ENCODE results near the gene SYNM. TPM values are rescaled to one million over a fixed set of nuclear protein-coding genes. Genes with fewer than 3 reads are reported as not detected.

The SYNM gene
- total and polyA plus RNA-seq, 2 of the 8 experiments (the other 6 are each of a cell fraction or from before 2014, with no cell fraction given): 0.89 to 2.0 TPM

GRCh38 chr15:99143242-99143641 lies 38.4 kb downstream of the SYNM start:
- no peak overlapping the region for H4K5ac ChIP-seq (ENCODE audit: insufficient read length, low read depth, low read length)

More at GRCh38 chr15:99143242-99143641, 38.4 kb downstream of the SYNM start:
- POLR2A ChIA-PET (ENCODE audit: partially characterized antibody): no interaction called here
- no peaks in the 10 kb centered on the region for H3K79me1 ChIP-seq (ENCODE audit: low read depth, low read length)
- H2BK5ac ChIP-seq (ENCODE audit: low read depth, low read length): no peak overlapping the region
- TF ChIP-seq PHF8 (conservative IDR thresholded peaks at IDR 0.05; ENCODE audit: low read depth, low read length): no peak
- no peak for TF ChIP-seq TCF12 (IDR thresholded peaks at IDR 0.05; ENCODE audit: low read depth, low read length)
- TF ChIP-seq CBX5 (IDR thresholded peaks at IDR 0.05; ENCODE audit: low read depth, low read length): no peak
- no peak for TF ChIP-seq E2F6 (IDR thresholded peaks at IDR 0.05)
- no peak for TF ChIP-seq MAX (IDR thresholded peaks at IDR 0.05)
- TF ChIP-seq RNF2 (IDR thresholded peaks at IDR 0.05; ENCODE audit: borderline replicate concordance, low read depth, low read length, missing control alignments, poor library complexity, severe bottlenecking): no peak
- H3K4ac ChIP-seq (replicated peaks; ENCODE audit: insufficient read length, low read depth, low read length): no peak overlapping the region
- H3K4me2 ChIP-seq (ENCODE audit: insufficient read depth in 1 of 2, low read depth in 2 of 2, low read length in 2 of 2): peak overlapping the region; percentile 10 to 32; a peak in 1 of 4 replicates
- CTCF ChIA-PET (ENCODE audit: partially characterized antibody): interaction anchor here (1.0 to 2.5 kb wide), 5 partner anchors 12 to 42 kb away, joined by 3 to 11 read pairs (median 3); no protein-coding TSS in a partner anchor
- no peaks in the 10 kb centered on the region for H3K23me2 ChIP-seq (ENCODE audit: low read depth, low read length)
- no peaks in the 10 kb centered on the region for H3K27me3 ChIP-seq (replicated peaks in 1 of 4; ENCODE audit: control insufficient read depth in 3 of 4, extremely low read depth in 1 of 4, insufficient read depth in 3 of 4, low read length in 3 of 4)
- H3K56ac ChIP-seq (replicated peaks; ENCODE audit: insufficient read length, low read depth, low read length): no peak overlapping the region
- no peak overlapping the region for H3K14ac ChIP-seq (ENCODE audit: insufficient read length)
- H3K9me3 ChIP-seq (ENCODE audit: insufficient read depth in 2 of 2, low read depth in 1 of 2, low read length in 1 of 2): no peaks in the 10 kb centered on the region
- no peak overlapping the region for H4K8ac ChIP-seq (ENCODE audit: extremely low read depth, insufficient read depth, low read length)
- H4K20me1 ChIP-seq (replicated peaks in 1 of 2; ENCODE audit: control insufficient read depth in 1 of 2, insufficient read depth in 2 of 2, low read length in 2 of 2): no peaks in the 10 kb centered on the region
- H2AFZ ChIP-seq (ENCODE audit: low read length): no peak overlapping the region
- no peak overlapping the region for H3K9ac ChIP-seq (replicated peaks in 1 of 4; ENCODE audit: extremely low read depth in 1 of 4, low read depth in 3 of 4, low read length in 3 of 4)
- H3K18ac ChIP-seq (ENCODE audit: extremely low read depth, low read length): no peak overlapping the region
- no peak overlapping the region for H3K23ac ChIP-seq (ENCODE audit: insufficient read length)
- no peak overlapping the region for H2BK12ac ChIP-seq (ENCODE audit: low read depth, low read length)
- no peak for FAIRE-seq
- H3K36me3 ChIP-seq (ENCODE audit: control insufficient read depth in 2 of 4, insufficient read depth in 4 of 4, low read length in 3 of 4): no peaks in the 10 kb centered on the region
- H3K4me3 ChIP-seq (ENCODE audit: extremely low read depth in 1 of 4, insufficient read depth in 2 of 4, low read depth in 3 of 4, low read length in 4 of 4): no peak overlapping the region
- no peak overlapping the region for H2BK20ac ChIP-seq (ENCODE audit: low read length)
- no peak overlapping the region for H2BK15ac ChIP-seq (ENCODE audit: low read length)
- no peak for DNase-seq (ENCODE audit: low read depth in 1 of 2, low spot score in 2 of 2)
- H3K79me2 ChIP-seq (ENCODE audit: control insufficient read depth in 1 of 2, insufficient read depth in 2 of 2, low read length in 2 of 2): no peaks in the 10 kb centered on the region
- H2BK120ac ChIP-seq (replicated peaks; ENCODE audit: low read depth, low read length): no peak overlapping the region
- no peak overlapping the region for H3K27ac ChIP-seq (ENCODE audit: low read depth, low read length)
- WGBS, 2 experiments (ENCODE audit: extremely low coverage in 1 of 2, insufficient coverage in 1 of 2, insufficient read length in 1 of 2, insufficient replicate concordance in 2 of 2, low coverage in 1 of 2, low lambda C conversion rate in 2 of 2, missing lambda C conversion rate in 1 of 2): 43% methylated on average over 3 of the region's 3 CpGs; no CpG with 5 or more reads in 1 of the 2 experiments
- H4K91ac ChIP-seq (replicated peaks; ENCODE audit: insufficient read length, low read length): no peak overlapping the region
- no peak overlapping the region for H2AK5ac ChIP-seq (ENCODE audit: low read depth, low read length)
- H3K4me1 ChIP-seq (replicated peaks in 1 of 4; ENCODE audit: control insufficient read depth in 3 of 4, insufficient read depth in 4 of 4, low read length in 3 of 4): peaks cover 5 to 27% (median 17%) of the 10 kb centered on the region in 4 experiments
